Activated CD8-positive, alpha-beta memory T cell treated with anti-CD3 and anti-CD28 coated beads for 24 hours (primary cell): ENCODE results near the gene KDM3B.

ENCODE experiments used
- DNase-seq: peaks from one replicate; pipeline ENCODE4 v3.0.0-alpha.2; 2020

KDM3B gene

GRCh38 chr5:138408023-138408422 is 55.5 kb downstream of the KDM3B start:
- no peak for DNase-seq

GRCh38 chr5:138410996-138411640 is 58.6 kb downstream of the KDM3B start:
- peak; percentile 62 for DNase-seq

GRCh38 chr5:138418444-138418843 is 66.0 kb downstream of the KDM3B start:
- no peak for DNase-seq

GRCh38 chr5:138425079-138425478 is 72.6 kb downstream of the KDM3B start:
- DNase-seq = peak; percentile 11

GRCh38 chr5:138435943-138436342 is 83.5 kb downstream of the KDM3B start:
- no peak for DNase-seq

- no peak for DNase-seq
These were observed 85.7 kb downstream of the KDM3B start for GRCh38 chr5:138438003-138438723.

- DNase-seq = peak; percentile 87
These were observed 86.4 kb downstream of the KDM3B start, which contains the start of gene REEP2 for GRCh38 chr5:138438724-138439476. Gene REEP2, plus strand, starts transcription at chr5:138439057. Its CDS starts 152 bp downstream, at chr5:138439209.

GRCh38 chr5:138439477-138440158 is 87.1 kb downstream of the KDM3B start:
- DNase-seq = no peak

GRCh38 chr5:138440159-138441073 is 87.9 kb downstream of the KDM3B start:
- no peak for DNase-seq

- DNase-seq = no peak
These were observed 88.7 kb downstream of the KDM3B start for GRCh38 chr5:138441221-138441620.

- DNase-seq = no peak
These were observed 91.7 kb downstream of the KDM3B start for GRCh38 chr5:138444078-138444773.

- no peak for DNase-seq
These were observed 92.5 kb downstream of the KDM3B start for GRCh38 chr5:138444774-138445546.

GRCh38 chr5:138445547-138446271 is 93.2 kb downstream of the KDM3B start:
- DNase-seq = no peak

GRCh38 chr5:138448070-138448469 is 95.6 kb downstream of the KDM3B start:
- no peak for DNase-seq

- DNase-seq = no peak
These were observed 96.3 kb downstream of the KDM3B start for GRCh38 chr5:138448481-138449398.

GRCh38 chr5:138449501-138450239 is 97.2 kb downstream of the KDM3B start:
- DNase-seq = peak; percentile 94

- no peak for DNase-seq
These were observed 98.5 kb downstream of the KDM3B start for GRCh38 chr5:138450971-138451370.

GRCh38 chr5:138452720-138453119 is 100.2 kb downstream of the KDM3B start:
- no peak for DNase-seq
